ENCODE measurements around the gene PDLIM1.

- TF ChIP-seq, protein P1, sequence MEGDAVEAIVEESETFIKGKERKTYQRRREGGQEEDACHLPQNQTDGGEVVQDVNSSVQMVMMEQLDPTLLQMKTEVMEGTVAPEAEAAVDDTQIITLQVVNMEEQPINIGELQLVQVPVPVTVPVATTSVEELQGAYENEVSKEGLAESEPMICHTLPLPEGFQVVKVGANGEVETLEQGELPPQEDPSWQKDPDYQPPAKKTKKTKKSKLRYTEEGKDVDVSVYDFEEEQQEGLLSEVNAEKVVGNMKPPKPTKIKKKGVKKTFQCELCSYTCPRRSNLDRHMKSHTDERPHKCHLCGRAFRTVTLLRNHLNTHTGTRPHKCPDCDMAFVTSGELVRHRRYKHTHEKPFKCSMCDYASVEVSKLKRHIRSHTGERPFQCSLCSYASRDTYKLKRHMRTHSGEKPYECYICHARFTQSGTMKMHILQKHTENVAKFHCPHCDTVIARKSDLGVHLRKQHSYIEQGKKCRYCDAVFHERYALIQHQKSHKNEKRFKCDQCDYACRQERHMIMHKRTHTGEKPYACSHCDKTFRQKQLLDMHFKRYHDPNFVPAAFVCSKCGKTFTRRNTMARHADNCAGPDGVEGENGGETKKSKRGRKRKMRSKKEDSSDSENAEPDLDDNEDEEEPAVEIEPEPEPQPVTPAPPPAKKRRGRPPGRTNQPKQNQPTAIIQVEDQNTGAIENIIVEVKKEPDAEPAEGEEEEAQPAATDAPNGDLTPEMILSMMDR (IDR thresholded peaks at IDR 0.05) = no peak
- no peak for TF ChIP-seq POLR2A (IDR thresholded peaks at IDR 0.05)
These were observed 45.9 kb upstream of the PDLIM1 start for GRCh38 chr10:95336702-95337101.
